ENCODE results near the gene NRROS. TPM values are rescaled to one million over a fixed set of nuclear protein-coding genes. Genes with fewer than 3 reads are reported as not detected.

NRROS gene
- polyA plus RNA-seq, 2 of the 4 experiments (the other 2 are of a cell fraction): not detected

GRCh38 chr3:196632046-196632751 is 7.3 kb upstream of the NRROS start:
- FAIRE-seq: no peak
- Histone ChIP-seq H3K9me3 (no peaks in the 10 kb centered on the region), H3K4me2 (peak overlapping the region; percentile 90), H3K4me3 (peak overlapping the region; percentile 58), H3K4me1 (peaks cover 9% of the 10 kb centered on the region; the same call in 2 of the 3 replicates), H3K27ac (peak overlapping the region; percentile 90 to 96)
- ATAC-seq: peak; percentile 94 to 95
- peak; percentile 70 to 79 for DNase-seq (ENCODE audit: low read depth in 1 of 2, low spot score in 1 of 2)
- POLR2A ChIA-PET: interaction anchor here (0.6 to 1.1 kb wide), 2 partner anchors 9 to 18 kb away, joined by 4 to 9 read pairs; no protein-coding TSS in a partner anchor
- 2% methylated on average over 27 of the region's 43 CpGs for WGBS (ENCODE audit: missing lambda C conversion rate)
- CTCF ChIA-PET: interaction anchor here (1.0 to 1.6 kb wide), 3 partner anchors 17 to 28 kb away, joined by 3 to 7 read pairs (median 3); no protein-coding TSS in a partner anchor
- TF ChIP-seq KDM1A (IDR thresholded peaks at IDR 0.05; ENCODE audit: low read depth) (no peak), PBX3 (IDR thresholded peaks at IDR 0.05) (no peak), RARB (CRISPR knock-in tag; IDR thresholded peaks at IDR 0.05) (no peak), FOSL2 (IDR thresholded peaks at IDR 0.05) (no peak), FOSL2 (CRISPR knock-in tag; IDR thresholded peaks at IDR 0.05) (no peak), HOXB13 (CRISPR knock-in tag; IDR thresholded peaks at IDR 0.05; ENCODE audit: low read depth) (no peak), HOXA7 (CRISPR knock-in tag; IDR thresholded peaks at IDR 0.05) (no peak), POLR2A (IDR thresholded peaks at IDR 0.05; ENCODE audit: low read length) (no peak; the same call in 1 of the 2 replicates), MYC (IDR thresholded peaks at IDR 0.05; ENCODE audit: borderline replicate concordance, low read length) (no peak), ZSCAN20 (CRISPR knock-in tag; IDR thresholded peaks at IDR 0.05) (no peak), EHMT2 (IDR thresholded peaks at IDR 0.05; ENCODE audit: low read depth) (no peak), BCL3 (IDR thresholded peaks at IDR 0.05) (peak; percentile 42; the same call in 1 of the 3 replicates), MAFK (IDR thresholded peaks at IDR 0.05; ENCODE audit: partially characterized antibody) (no peak), PHF8 (IDR thresholded peaks at IDR 0.05; ENCODE audit: borderline replicate concordance, low read depth) (peak; percentile 57; the same call in 1 of the 2 replicates), EHF (CRISPR knock-in tag; IDR thresholded peaks at IDR 0.05) (0 out of 2 replicates have a peak, but pooled peaks have one; percentile 42), MAX (IDR thresholded peaks at IDR 0.05) (peak; percentile 77; the same call in 1 of the 2 replicates), RNF2 (IDR thresholded peaks at IDR 0.05; ENCODE audit: borderline replicate concordance, low read depth) (no peak), RFX5 (IDR thresholded peaks at IDR 0.05) (no peak), SMC3 (IDR thresholded peaks at IDR 0.05) (peak; percentile 24; the same call in 1 of the 3 replicates), ATOH8 (CRISPR knock-in tag; IDR thresholded peaks at IDR 0.05; ENCODE audit: low read depth) (no peak), CBX2 (IDR thresholded peaks at IDR 0.05; ENCODE audit: borderline replicate concordance, low read depth) (no peak), POLR2AphosphoS2 (conservative IDR thresholded peaks at IDR 0.05; ENCODE audit: low read length) (no peak), E2F6 (IDR thresholded peaks at IDR 0.05; ENCODE audit: borderline replicate concordance, low read depth) (peak; percentile 92), JUN (IDR thresholded peaks at IDR 0.05) (peak in 1 of 2 experiments; percentile 47; a peak in 1 of 5 replicates)

Data from A549 (cell line).